Activated naive CD8-positive, alpha-beta T cell treated with anti-CD3 and anti-CD28 coated beads, Interleukin-2, amount 50 U/mL, for 16 hours (primary cell): ENCODE measurements around the gene YEATS2.
"Not testable (repeated sequence)": the region's sequence is repeated elsewhere in the genome, so short reads cannot be mapped to it uniquely, and the experiment has no call there.

Source experiments
- DNase-seq: peaks from one replicate; pipeline ENCODE4 v3.0.0-alpha.2; 2020; ENCODE audit warnings: low read depth, low spot score

YEATS2 gene

GRCh38 chr3:183776451-183776850 is 78.9 kb downstream of the YEATS2 start:
- DNase-seq: not testable (repeated sequence)

- no peak for DNase-seq
Observed at GRCh38 chr3:183777016-183777618, 79.5 kb downstream of the YEATS2 start.

- DNase-seq: no peak
Observed at GRCh38 chr3:183779896-183780465, 82.4 kb downstream of the YEATS2 start.

- no peak for DNase-seq
Observed at GRCh38 chr3:183781246-183781645, 83.6 kb downstream of the YEATS2 start.

GRCh38 chr3:183782576-183783276 is 85.1 kb downstream of the YEATS2 start:
- no peak for DNase-seq

GRCh38 chr3:183784503-183784902 is 86.9 kb downstream of the YEATS2 start:
- not testable (repeated sequence) for DNase-seq

GRCh38 chr3:183789826-183790225 is 92.2 kb downstream of the YEATS2 start:
- no peak for DNase-seq

GRCh38 chr3:183790700-183791099 is 93.1 kb downstream of the YEATS2 start:
- DNase-seq: no peak

- no peak for DNase-seq
Observed at GRCh38 chr3:183792976-183793375, 95.4 kb downstream of the YEATS2 start.

GRCh38 chr3:183794452-183794851 is 96.9 kb downstream of the YEATS2 start:
- no peak for DNase-seq

GRCh38 chr3:183796372-183796771 is 98.8 kb downstream of the YEATS2 start:
- DNase-seq: no peak

GRCh38 chr3:183797996-183798395 is 100.4 kb downstream of the YEATS2 start:
- DNase-seq: no peak

GRCh38 chr3:183799461-183799860 is 101.9 kb downstream of the YEATS2 start:
- no peak for DNase-seq

- DNase-seq: no peak
Observed at GRCh38 chr3:183800243-183800863, 102.8 kb downstream of the YEATS2 start.

- DNase-seq: no peak
Observed at GRCh38 chr3:183801601-183802000, 104.0 kb downstream of the YEATS2 start.

GRCh38 chr3:183802989-183803388 is 105.4 kb downstream of the YEATS2 start:
- DNase-seq: no peak

- no peak for DNase-seq
Observed at GRCh38 chr3:183807209-183807728, 109.7 kb downstream of the YEATS2 start.

- DNase-seq: no peak
Observed at GRCh38 chr3:183807881-183808280, 110.3 kb downstream of the YEATS2 start.

- no peak for DNase-seq
Observed at GRCh38 chr3:183808355-183808754, 110.8 kb downstream of the YEATS2 start.

- DNase-seq: no peak
Observed at GRCh38 chr3:183809270-183809669, 111.7 kb downstream of the YEATS2 start.

- no peak for DNase-seq
Observed at GRCh38 chr3:183810643-183811594, 113.3 kb downstream of the YEATS2 start.
